Upper lobe of left lung (tissue), 4 donors: ENCODE data around the gene ATP1A2.

Experiments
- CTCF ChIP-seq, 6 experiments: fragments of 450-650 bp in 4 of 6; fragments of 200-600 bp in 2 of 6; sonication (generic) in 2 of 6; IDR thresholded peaks; one replicate each; pipeline ENCODE4 v1.5.1; 2016 to 2019; ENCODE audit warnings: antibody characterized with exemption in 6 of 6
- POLR2A ChIP-seq, 4 donors: fragments of 450-650 bp; IDR thresholded peaks; one replicate each; pipeline ENCODE4 v1.5.1; 2016 to 2017; ENCODE audit warnings: antibody characterized with exemption in 4 of 4, mild to moderate bottlenecking in 2 of 4

- TF ChIP-seq CTCF (IDR thresholded peaks at IDR 0.05) (no peak), POLR2A (IDR thresholded peaks at IDR 0.05) (no peak)
These were observed 76.2 kb downstream of the ATP1A2 start for GRCh38 chr1:160191756-160192155.
